ENCODE results near the gene POM121. TPM values are rescaled to one million over a fixed set of nuclear protein-coding genes. Genes with fewer than 3 reads are reported as not detected.
"Not testable (repeated sequence)": the region's sequence is repeated elsewhere in the genome, so short reads cannot be mapped to it uniquely, and the experiment has no call there.

Gene POM121
- polyA plus RNA-seq (2013, experiment 1 of 4), result 60.4 TPM
- polyA plus RNA-seq (2013, experiment 2 of 4), result 64.9 TPM
- polyA plus RNA-seq (2013, experiment 3 of 4), result 40.5 TPM
- polyA plus RNA-seq (2013, experiment 4 of 4), result 48.1 TPM

DNA sequence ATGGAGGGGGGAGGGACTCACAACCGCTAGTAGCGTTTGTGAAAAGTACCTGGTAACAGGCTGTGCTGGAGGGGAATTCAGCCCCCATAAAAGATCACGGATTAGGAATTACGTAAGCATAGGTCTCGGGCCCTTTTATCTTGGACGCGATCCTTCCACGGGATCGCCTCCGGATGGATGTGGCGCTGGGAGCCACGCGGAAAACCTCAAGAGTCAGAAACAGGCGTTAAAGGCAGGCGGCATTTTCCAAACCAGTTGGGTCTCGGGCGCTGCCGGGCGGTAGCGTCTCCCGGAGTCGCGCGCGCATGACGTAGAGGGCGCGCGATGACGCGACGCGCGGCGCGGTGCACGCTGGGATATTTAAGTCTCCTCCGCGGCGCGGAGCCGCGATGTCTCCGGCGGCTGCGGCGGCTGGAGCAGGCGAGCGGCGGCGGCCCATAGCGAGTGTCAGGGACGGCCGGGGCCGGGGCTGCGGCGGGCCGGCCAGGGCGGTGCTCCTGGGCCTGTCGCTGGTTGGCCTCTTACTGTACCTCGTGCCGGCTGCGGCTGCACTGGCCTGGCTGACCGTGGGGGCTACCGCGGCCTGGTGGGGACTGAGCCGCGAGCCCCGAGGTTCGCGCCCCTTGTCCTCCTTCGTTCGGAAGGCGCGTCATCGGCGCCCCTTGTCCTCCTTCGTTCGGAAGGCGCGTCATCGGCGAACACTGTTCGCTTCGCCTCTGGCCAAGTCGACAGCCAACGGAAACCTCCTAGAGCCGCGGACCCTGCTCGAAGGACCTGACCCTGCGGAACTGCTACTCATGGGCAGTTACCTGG is at the start of gene POM121:
Gene POM121, plus strand, starts transcription at position 363 of the 813 bp plus-strand sequence. Its CDS starts 27 bp downstream, at position 390.
- Histone ChIP-seq H3K27ac (ENCODE audit: insufficient read depth, low read depth, low read length, poor library complexity, severe bottlenecking) (peak within 1 kb of the TSS; percentile 84), H3K27me3 (ENCODE audit: control insufficient read depth, insufficient read depth, low read length, poor library complexity, severe bottlenecking) (no peaks in the 10 kb centered on the region), H3K36me3 (ENCODE audit: control insufficient read depth, insufficient read depth, low read length) (peaks cover 16% of the 10 kb centered on the region), H3K4me1 (ENCODE audit: control insufficient read depth, insufficient read depth, low read length) (peaks cover 4% of the 10 kb centered on the region), H3K9me3 (ENCODE audit: control insufficient read depth, low read length) (no peaks in the 10 kb centered on the region), H3K4me3 (ENCODE audit: insufficient read depth, low read depth, low read length) (peak within 1 kb of the TSS; percentile 93)
- 0 to 1% methylated on average over 91 of the region's 91 CpGs for WGBS, 2 experiments

DNA sequence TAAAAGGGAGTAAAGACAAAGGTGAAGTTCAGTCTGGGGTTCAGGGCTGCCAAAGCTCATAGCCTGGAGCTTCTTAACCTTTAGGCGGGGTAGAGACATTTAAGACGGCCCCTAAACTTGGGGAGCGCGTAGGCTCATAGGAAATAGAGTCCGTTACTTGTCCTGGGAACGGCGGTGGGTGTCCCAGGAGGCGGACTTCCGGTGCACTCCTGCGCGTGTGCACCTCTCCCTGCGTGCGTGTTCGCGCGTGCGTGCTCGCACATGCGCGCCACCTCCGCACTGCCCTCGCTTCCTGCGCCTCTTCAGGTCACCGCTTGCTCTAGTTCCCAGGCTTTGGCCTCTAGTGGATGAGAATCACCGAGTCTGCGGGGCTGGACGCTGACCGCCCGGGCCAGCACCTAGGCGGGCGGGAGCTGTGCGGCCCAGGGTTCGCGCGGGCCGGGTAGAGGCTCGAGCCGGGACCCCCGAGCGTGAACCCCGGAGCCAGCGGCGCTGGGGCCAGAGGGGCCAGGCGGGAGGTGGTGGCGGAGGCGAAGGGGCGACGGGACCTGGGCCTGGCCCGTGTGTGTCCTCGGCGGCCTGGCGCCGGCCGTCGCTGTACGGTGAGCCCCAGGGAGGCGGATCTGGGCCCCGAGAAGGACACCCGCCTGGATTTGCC is 45.7 kb upstream of the POM121 start:
- H3K36me3 ChIP-seq (ENCODE audit: control insufficient read depth, insufficient read depth, low read length); H3K27ac ChIP-seq (ENCODE audit: insufficient read depth, low read depth, low read length, poor library complexity, severe bottlenecking); H3K27me3 ChIP-seq (ENCODE audit: control insufficient read depth, insufficient read depth, low read length, poor library complexity, severe bottlenecking); H3K9me3 ChIP-seq (ENCODE audit: control insufficient read depth, low read length); H3K4me1 ChIP-seq (ENCODE audit: control insufficient read depth, insufficient read depth, low read length): not testable (repeated sequence)
- WGBS, 2 experiments, result 0% methylated on average over 59 of the region's 59 CpGs
- H3K4me3 ChIP-seq (ENCODE audit: insufficient read depth, low read depth, low read length), result peak overlapping the region; percentile 59

DNA sequence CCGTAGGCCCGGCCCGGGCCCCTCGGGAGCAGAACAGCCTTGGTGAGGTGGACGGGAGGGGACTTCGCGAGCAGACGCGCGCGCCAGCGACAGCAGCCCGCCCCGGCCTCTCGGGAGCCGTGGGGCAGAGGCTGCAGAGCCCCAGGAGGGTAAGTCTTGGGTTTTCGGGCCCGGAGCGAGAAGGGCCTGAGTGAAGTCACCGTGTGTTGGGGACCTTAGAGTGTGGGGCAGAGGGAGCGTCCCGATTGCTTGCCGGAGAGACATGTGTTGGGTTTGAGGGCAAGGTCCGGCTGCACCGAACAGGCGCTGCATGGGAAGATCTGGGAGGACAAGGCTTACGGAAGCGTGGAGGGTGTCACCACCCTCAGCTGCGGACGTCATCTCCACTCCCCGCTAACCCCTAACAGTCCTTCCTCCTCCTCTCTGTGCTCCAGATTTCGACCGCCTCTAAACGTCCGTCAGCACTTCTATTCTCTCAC is 45.1 kb upstream of the POM121 start:
- not testable (repeated sequence) for H3K9me3 ChIP-seq (ENCODE audit: control insufficient read depth, low read length); H3K27me3 ChIP-seq (ENCODE audit: control insufficient read depth, insufficient read depth, low read length, poor library complexity, severe bottlenecking); H3K36me3 ChIP-seq (ENCODE audit: control insufficient read depth, insufficient read depth, low read length); H3K4me1 ChIP-seq (ENCODE audit: control insufficient read depth, insufficient read depth, low read length); H3K27ac ChIP-seq (ENCODE audit: insufficient read depth, low read depth, low read length, poor library complexity, severe bottlenecking)
- 0 to 1% methylated on average over 35 of the region's 35 CpGs for WGBS, 2 experiments
- peak overlapping the region; percentile 59 for H3K4me3 ChIP-seq (ENCODE audit: insufficient read depth, low read depth, low read length)

DNA sequence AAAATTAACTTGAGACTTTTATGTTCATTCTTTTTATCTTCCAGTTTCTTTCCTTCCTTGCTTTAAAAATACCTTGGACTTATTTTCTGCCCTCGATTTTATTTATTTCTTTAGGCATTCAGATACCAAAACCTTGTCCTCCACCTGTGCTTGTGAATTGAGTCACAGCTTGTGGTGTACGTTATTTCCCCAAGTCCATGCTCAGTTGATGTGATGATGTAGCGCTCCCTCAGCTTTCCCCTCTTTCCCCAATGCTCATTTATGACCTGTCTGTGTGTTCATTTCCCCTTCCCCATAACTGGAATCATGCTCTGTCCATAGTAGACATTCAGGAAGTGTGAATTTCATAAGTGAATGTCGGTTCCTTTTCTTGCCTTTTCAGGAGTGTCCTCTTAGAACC is 33.1 kb upstream of the POM121 start:
- WGBS, 2 experiments, result 85 to 92% methylated on average over 2 to 4 of the region's 4 CpGs
- not testable (repeated sequence) for H3K27me3 ChIP-seq (ENCODE audit: control insufficient read depth, insufficient read depth, low read length, poor library complexity, severe bottlenecking); H3K9me3 ChIP-seq (ENCODE audit: control insufficient read depth, low read length); H3K4me1 ChIP-seq (ENCODE audit: control insufficient read depth, insufficient read depth, low read length); H3K27ac ChIP-seq (ENCODE audit: insufficient read depth, low read depth, low read length, poor library complexity, severe bottlenecking); H3K4me3 ChIP-seq (ENCODE audit: insufficient read depth, low read depth, low read length)
- peaks cover 12% of the 10 kb centered on the region for H3K36me3 ChIP-seq (ENCODE audit: control insufficient read depth, insufficient read depth, low read length)

DNA sequence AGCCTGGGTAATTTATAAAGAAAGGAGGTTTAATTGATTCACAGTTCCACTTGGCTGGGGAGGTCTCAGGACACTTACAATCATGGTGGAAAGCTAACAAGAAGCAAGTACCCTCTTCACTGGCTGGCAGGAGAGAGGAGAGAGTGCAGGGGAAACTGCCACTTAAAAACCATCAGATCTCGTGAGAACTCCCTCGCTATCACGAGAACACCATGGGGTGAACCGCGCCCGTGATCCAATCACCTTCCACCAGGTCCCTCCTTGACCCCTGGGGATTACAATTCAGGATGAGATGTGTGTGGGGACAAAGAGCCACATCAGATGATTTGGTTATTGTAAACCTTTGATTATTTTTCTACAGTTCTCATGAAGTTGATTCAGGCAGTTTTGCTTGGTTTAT is 20.2 kb upstream of the POM121 start:
- H3K4me3 ChIP-seq (ENCODE audit: insufficient read depth, low read depth, low read length); H3K4me1 ChIP-seq (ENCODE audit: control insufficient read depth, insufficient read depth, low read length); H3K27me3 ChIP-seq (ENCODE audit: control insufficient read depth, insufficient read depth, low read length, poor library complexity, severe bottlenecking); H3K27ac ChIP-seq (ENCODE audit: insufficient read depth, low read depth, low read length, poor library complexity, severe bottlenecking); H3K36me3 ChIP-seq (ENCODE audit: control insufficient read depth, insufficient read depth, low read length); H3K9me3 ChIP-seq (ENCODE audit: control insufficient read depth, low read length): not testable (repeated sequence)
- 94 to 97% methylated on average over 6 of the region's 6 CpGs for WGBS, 2 experiments

DNA sequence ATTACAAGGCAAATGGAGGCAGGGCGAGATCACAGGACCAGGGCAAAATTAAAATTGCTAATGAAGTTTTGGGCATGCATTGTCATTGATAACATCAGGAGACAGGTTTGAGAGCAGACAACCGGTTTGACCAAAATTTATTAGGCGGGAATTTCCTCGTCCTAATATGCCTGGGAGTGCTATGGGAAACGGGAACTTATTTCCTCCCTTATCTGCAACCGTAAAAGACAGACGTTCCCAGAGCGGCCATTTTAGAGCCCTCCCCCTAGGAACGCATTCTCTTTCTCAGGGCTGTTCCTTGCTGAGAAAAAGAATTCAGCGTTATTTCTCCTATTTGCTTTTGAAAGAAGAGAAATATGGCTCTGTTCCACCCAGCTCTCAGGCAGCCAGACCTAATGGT is 16.5 kb upstream of the POM121 start:
- not testable (repeated sequence) for H3K4me3 ChIP-seq (ENCODE audit: insufficient read depth, low read depth, low read length); H3K9me3 ChIP-seq (ENCODE audit: control insufficient read depth, low read length); H3K27ac ChIP-seq (ENCODE audit: insufficient read depth, low read depth, low read length, poor library complexity, severe bottlenecking); H3K27me3 ChIP-seq (ENCODE audit: control insufficient read depth, insufficient read depth, low read length, poor library complexity, severe bottlenecking); H3K4me1 ChIP-seq (ENCODE audit: control insufficient read depth, insufficient read depth, low read length); H3K36me3 ChIP-seq (ENCODE audit: control insufficient read depth, insufficient read depth, low read length)
- WGBS, 2 experiments, result 83 to 90% methylated on average over 10 of the region's 10 CpGs

DNA sequence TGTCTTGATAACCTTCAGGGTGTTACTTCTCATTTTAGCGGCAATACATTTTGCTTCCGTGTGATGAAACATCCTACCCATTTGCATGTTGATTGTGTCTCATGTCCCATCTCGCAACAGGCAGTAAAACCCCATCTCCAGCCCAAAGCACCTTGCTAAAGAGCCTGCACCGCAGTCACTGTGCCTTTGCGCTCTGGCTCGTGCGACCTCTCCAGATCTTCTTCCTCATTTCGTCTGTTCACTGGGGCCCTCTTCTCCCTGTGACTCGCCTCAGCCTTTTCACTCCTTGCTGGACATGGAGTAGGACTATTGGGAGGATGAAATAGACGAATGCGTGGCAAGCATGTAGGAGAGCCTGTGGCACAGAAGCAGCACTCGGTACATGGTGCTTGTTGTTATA is 13.5 kb upstream of the POM121 start:
- not testable (repeated sequence) for H3K9me3 ChIP-seq (ENCODE audit: control insufficient read depth, low read length); H3K4me1 ChIP-seq (ENCODE audit: control insufficient read depth, insufficient read depth, low read length); H3K27me3 ChIP-seq (ENCODE audit: control insufficient read depth, insufficient read depth, low read length, poor library complexity, severe bottlenecking); H3K4me3 ChIP-seq (ENCODE audit: insufficient read depth, low read depth, low read length); H3K27ac ChIP-seq (ENCODE audit: insufficient read depth, low read depth, low read length, poor library complexity, severe bottlenecking); H3K36me3 ChIP-seq (ENCODE audit: control insufficient read depth, insufficient read depth, low read length)
- 91 to 93% methylated on average over 3 to 9 of the region's 12 CpGs for WGBS, 2 experiments

DNA sequence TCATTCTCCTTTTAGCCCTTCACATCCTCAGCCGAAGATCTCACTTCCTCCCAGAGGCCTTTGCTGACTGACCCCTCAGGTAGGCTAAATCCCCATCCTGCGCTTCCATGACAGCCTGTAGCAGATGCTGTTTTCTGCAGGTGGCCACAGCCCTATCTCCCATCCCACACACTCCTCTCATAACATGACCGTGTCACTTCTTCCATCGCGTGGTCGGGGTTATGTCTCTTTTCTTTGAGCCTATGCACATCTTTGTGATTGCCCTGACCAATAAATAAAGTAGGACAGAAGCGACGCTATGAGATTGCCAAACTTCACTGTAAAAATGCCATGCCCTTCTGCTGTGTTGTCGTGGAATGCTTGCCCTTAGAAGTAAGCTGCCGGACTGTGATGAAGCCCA is 11.1 kb upstream of the POM121 start:
- WGBS, 2 experiments, result 92 to 94% methylated on average over 10 of the region's 10 CpGs
- not testable (repeated sequence) for H3K27ac ChIP-seq (ENCODE audit: insufficient read depth, low read depth, low read length, poor library complexity, severe bottlenecking); H3K4me1 ChIP-seq (ENCODE audit: control insufficient read depth, insufficient read depth, low read length); H3K9me3 ChIP-seq (ENCODE audit: control insufficient read depth, low read length); H3K4me3 ChIP-seq (ENCODE audit: insufficient read depth, low read depth, low read length); H3K27me3 ChIP-seq (ENCODE audit: control insufficient read depth, insufficient read depth, low read length, poor library complexity, severe bottlenecking); H3K36me3 ChIP-seq (ENCODE audit: control insufficient read depth, insufficient read depth, low read length)

DNA sequence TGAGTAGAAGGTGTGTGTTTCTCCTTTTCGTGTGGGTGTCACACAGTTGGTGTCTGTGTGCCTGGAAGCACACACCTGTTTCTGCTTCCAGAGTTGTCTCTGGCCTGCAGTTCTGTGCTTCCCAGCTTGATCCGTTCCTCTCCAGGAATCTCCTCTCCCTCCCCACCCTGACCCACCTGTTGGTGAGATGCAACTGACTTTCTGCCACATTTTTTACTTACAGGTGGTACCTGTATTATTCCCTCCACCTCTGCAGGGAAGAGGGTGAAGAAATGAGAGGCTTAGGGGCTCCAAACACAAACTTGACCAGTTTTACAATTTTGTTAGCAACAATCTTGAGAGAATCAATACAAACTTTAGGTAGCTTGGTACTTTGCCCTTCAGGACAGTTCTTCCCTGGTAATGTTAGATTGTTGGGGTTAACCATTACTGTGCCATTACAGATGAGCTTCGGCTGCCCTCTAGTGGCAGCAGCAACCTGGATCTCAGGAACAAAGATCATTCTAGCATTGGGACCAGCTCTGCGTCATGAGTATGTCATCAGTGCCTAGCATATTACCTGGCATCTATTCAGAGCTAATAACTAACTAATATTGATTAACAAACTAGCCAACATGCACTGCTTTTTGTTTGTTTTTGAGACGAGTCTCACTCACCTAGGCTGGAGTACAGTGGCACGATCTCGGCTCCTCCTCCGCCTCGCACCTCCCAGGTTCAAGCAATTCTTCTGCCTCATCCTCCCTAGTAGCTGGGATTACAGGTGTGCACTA is 10.0 kb upstream of the POM121 start:
- H3K36me3 ChIP-seq (ENCODE audit: control insufficient read depth, insufficient read depth, low read length); H3K9me3 ChIP-seq (ENCODE audit: control insufficient read depth, low read length); H3K27me3 ChIP-seq (ENCODE audit: control insufficient read depth, insufficient read depth, low read length, poor library complexity, severe bottlenecking); H3K4me3 ChIP-seq (ENCODE audit: insufficient read depth, low read depth, low read length); H3K27ac ChIP-seq (ENCODE audit: insufficient read depth, low read depth, low read length, poor library complexity, severe bottlenecking); H3K4me1 ChIP-seq (ENCODE audit: control insufficient read depth, insufficient read depth, low read length): not testable (repeated sequence)
- WGBS, 2 experiments, result 72 to 74% methylated on average over 9 of the region's 9 CpGs

DNA sequence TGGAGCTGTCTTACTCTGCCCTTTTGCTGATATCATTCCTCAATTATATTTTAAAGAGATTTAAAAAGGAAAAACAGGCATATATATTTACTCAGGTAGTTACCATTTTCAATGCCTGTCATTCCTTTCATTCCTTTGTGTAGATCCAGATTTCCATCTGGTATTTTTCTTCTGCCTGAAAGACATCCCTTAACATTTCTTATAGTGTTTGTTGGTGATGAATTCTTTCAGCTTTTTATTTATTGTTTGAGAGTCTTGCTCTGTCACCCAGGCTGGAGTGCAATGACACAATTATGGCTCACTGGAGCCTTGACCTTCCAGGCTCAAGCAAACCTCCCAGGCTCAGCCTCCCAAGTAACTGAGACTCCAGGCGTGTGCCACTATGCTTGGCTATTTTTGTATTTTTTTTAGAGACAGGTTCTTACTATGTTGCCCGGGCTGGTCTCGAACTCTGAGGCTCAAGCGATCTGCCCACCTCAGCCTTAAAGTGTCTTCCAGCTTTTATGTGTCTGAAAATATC is 5.6 kb upstream of the POM121 start:
- H3K27me3 ChIP-seq (ENCODE audit: control insufficient read depth, insufficient read depth, low read length, poor library complexity, severe bottlenecking), result no peaks in the 10 kb centered on the region
- no peak overlapping the region for H3K27ac ChIP-seq (ENCODE audit: insufficient read depth, low read depth, low read length, poor library complexity, severe bottlenecking)
- H3K4me3 ChIP-seq (ENCODE audit: insufficient read depth, low read depth, low read length), result no peak overlapping the region
- no peaks in the 10 kb centered on the region for H3K36me3 ChIP-seq (ENCODE audit: control insufficient read depth, insufficient read depth, low read length)
- WGBS, 2 experiments, result 96 to 97% methylated on average over 4 of the region's 4 CpGs
- H3K9me3 ChIP-seq (ENCODE audit: control insufficient read depth, low read length), result no peaks in the 10 kb centered on the region
- H3K4me1 ChIP-seq (ENCODE audit: control insufficient read depth, insufficient read depth, low read length), result no peaks in the 10 kb centered on the region

All from ectodermal cell (in vitro differentiated cells).